SK-N-MC (cell line): Measurements from ENCODE around the gene ISY1.

Experiments used
- EZH2 ChIP-seq: fragments of 200-600 bp; sonication (generic); IDR thresholded peaks from one replicate; pipeline ENCODE4 v1.6.1; 2017; ENCODE audit warnings: antibody characterized with exemption
- POLR2AphosphoS5 ChIP-seq: IDR thresholded peaks from 2 replicates; pipeline ENCODE4 v1.6.1; 2012; ENCODE audit warnings: mild to moderate bottlenecking, low read depth, low read length, borderline replicate concordance

DNA sequence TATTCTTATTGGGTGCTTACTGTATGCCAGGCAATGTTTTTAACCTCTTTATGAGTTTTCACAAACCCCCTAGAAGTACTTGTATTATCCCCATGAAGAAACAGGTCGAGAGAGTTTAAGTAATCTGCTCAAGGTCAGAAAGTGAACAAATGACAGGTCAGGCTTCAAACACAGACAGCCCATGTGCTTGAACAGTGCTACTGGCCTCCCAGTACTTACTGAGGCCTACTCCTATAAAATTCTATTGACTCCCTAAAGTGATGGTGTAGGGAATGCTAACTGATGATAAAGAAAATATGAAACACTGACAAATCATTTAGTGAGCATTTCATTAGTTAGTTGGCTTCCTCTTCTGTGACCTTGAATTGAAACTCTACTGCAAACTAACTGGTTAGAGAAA, 27.0 kb upstream of the ISY1 start:
- no peak for TF ChIP-seq POLR2AphosphoS5
- TF ChIP-seq EZH2: no peak
